SK-N-SH treated with all-trans-retinoic acid at 6 μM for 48 hours (cell line): ENCODE measurements around the gene MIOX.

Experiments
- ARNTL ChIP-seq: fragments of 450-650 bp; formaldehyde crosslinking; IDR thresholded peaks from 2 replicates; pipeline ENCODE4 v1.5.0; 2020; ENCODE audit warnings: low read depth, mild to moderate bottlenecking, moderate library complexity, borderline replicate concordance
- CSDC2 ChIP-seq: fragments of 250-450 bp; sonication (Bioruptor Pico); IDR thresholded peaks from 2 replicates; pipeline ENCODE4 v1.5.0; 2020; ENCODE audit warnings: mild to moderate bottlenecking, moderate library complexity
- GLIS3 ChIP-seq: fragments of 250-450 bp; sonication (Bioruptor Pico); IDR thresholded peaks from 2 replicates; pipeline ENCODE4 v1.5.0; 2020; ENCODE audit warnings: mild to moderate bottlenecking, moderate library complexity
- ISL1 ChIP-seq: fragments of 250-450 bp; sonication (Bioruptor Pico); IDR thresholded peaks from 2 replicates; pipeline ENCODE4 v2.1.2; 2022; ENCODE audit warnings: mild to moderate bottlenecking, moderate library complexity
- PATZ1 ChIP-seq: fragments of 250-450 bp; sonication (Bioruptor Pico); IDR thresholded peaks from 2 replicates; pipeline ENCODE4 v1.8.0; 2020; ENCODE audit warnings: mild to moderate bottlenecking, moderate library complexity, borderline replicate concordance
- POU6F1 ChIP-seq: fragments of 250-450 bp; sonication (Bioruptor Pico); IDR thresholded peaks from 2 replicates; pipeline ENCODE4 v1.8.0; 2021; ENCODE audit warnings: low read depth, mild to moderate bottlenecking, moderate library complexity, borderline replicate concordance
- SNAI2 ChIP-seq: fragments of 250-450 bp; sonication (Bioruptor Pico); IDR thresholded peaks from 2 replicates; pipeline ENCODE4 v1.5.0; 2020; ENCODE audit warnings: mild to moderate bottlenecking, moderate library complexity
- ZFP3 ChIP-seq: fragments of 250-450 bp; sonication (Bioruptor Pico); IDR thresholded peaks from 2 replicates; pipeline ENCODE4 v1.5.0; 2020; ENCODE audit warnings: mild to moderate bottlenecking, moderate library complexity
- ZFP30 ChIP-seq: fragments of 450-650 bp; formaldehyde crosslinking; IDR thresholded peaks from 2 replicates; pipeline ENCODE4 v1.5.0; 2022; ENCODE audit warnings: mild to moderate bottlenecking, moderate library complexity
- ZNF565 ChIP-seq: fragments of 450-650 bp; formaldehyde crosslinking; conservative IDR thresholded peaks from 2 replicates; pipeline ENCODE4 v1.5.0; 2020; ENCODE audit warnings: low read depth, mild to moderate bottlenecking, moderate library complexity
- TF ChIP-seq, protein P1 (sequence below): fragments of 250-450 bp; sonication (Bioruptor Pico); IDR thresholded peaks from 2 replicates; pipeline ENCODE4 v1.5.1; 2020; ENCODE audit warnings: low read depth, mild to moderate bottlenecking, moderate library complexity
- TF ChIP-seq, protein P2 (sequence below): fragments of 250-450 bp; sonication (Bioruptor Pico); IDR thresholded peaks from 2 replicates; pipeline ENCODE4 v1.5.1; 2021; ENCODE audit warnings: mild to moderate bottlenecking, moderate library complexity

GRCh38 chr22:50445071-50445879 is 41.4 kb upstream of the MIOX start:
- TF ChIP-seq PATZ1 (CRISPR knock-in tag) (no peak), ZNF565 (CRISPR knock-in tag) (no peak), ZFP3 (CRISPR knock-in tag) (no peak), POU6F1 (CRISPR knock-in tag) (no peak), ARNTL (CRISPR knock-in tag) (no peak), CSDC2 (CRISPR knock-in tag) (no peak), ZFP30 (CRISPR knock-in tag) (no peak), GLIS3 (CRISPR knock-in tag) (no peak), ISL1 (CRISPR knock-in tag) (no peak), SNAI2 (CRISPR knock-in tag) (no peak)
- TF ChIP-seq, protein P1, sequence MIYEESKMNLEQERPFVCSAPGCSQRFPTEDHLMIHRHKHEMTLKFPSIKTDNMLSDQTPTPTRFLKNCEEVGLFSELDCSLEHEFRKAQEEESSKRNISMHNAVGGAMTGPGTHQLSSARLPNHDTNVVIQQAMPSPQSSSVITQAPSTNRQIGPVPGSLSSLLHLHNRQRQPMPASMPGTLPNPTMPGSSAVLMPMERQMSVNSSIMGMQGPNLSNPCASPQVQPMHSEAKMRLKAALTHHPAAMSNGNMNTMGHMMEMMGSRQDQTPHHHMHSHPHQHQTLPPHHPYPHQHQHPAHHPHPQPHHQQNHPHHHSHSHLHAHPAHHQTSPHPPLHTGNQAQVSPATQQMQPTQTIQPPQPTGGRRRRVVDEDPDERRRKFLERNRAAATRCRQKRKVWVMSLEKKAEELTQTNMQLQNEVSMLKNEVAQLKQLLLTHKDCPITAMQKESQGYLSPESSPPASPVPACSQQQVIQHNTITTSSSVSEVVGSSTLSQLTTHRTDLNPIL (CRISPR knock-in tag) = no peak
- TF ChIP-seq, protein P2, sequence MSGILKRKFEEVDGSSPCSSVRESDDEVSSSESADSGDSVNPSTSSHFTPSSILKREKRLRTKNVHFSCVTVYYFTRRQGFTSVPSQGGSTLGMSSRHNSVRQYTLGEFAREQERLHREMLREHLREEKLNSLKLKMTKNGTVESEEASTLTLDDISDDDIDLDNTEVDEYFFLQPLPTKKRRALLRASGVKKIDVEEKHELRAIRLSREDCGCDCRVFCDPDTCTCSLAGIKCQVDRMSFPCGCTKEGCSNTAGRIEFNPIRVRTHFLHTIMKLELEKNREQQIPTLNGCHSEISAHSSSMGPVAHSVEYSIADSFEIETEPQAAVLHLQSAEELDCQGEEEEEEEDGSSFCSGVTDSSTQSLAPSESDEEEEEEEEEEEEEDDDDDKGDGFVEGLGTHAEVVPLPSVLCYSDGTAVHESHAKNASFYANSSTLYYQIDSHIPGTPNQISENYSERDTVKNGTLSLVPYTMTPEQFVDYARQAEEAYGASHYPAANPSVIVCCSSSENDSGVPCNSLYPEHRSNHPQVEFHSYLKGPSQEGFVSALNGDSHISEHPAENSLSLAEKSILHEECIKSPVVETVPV (CRISPR knock-in tag) = no peak
